ENCODE results near the gene ATXN1. TPM values are rescaled to one million over a fixed set of nuclear protein-coding genes. Genes with fewer than 3 reads are reported as not detected.

ATXN1 gene
- total RNA-seq, 4 donors from 2014 or later, result 38.7 to 78.3 (median 62.6) TPM

GRCh38 chr6:16568128-16568527, 193.1 kb downstream of the ATXN1 start:
- no peak for ATAC-seq
- H3K9me3 ChIP-seq, result no peaks in the 10 kb centered on the region
- 37 to 41% methylated on average over 5 of the region's 5 CpGs for WGBS, 2 donors (ENCODE audit: low coverage in 1 of 2)
- no peak overlapping the region for H3K27ac ChIP-seq
- TF ChIP-seq POLR2A (IDR thresholded peaks at IDR 0.05) (no peak), CTCF (IDR thresholded peaks at IDR 0.05) (no peak), EP300 (IDR thresholded peaks at IDR 0.05) (no peak), POLR2AphosphoS5 (IDR thresholded peaks at IDR 0.05) (no peak)
- no peaks in the 10 kb centered on the region for H3K27me3 ChIP-seq
- peaks cover 0 to 30% (median 4%) of the 10 kb centered on the region in 3 donors for H3K4me1 ChIP-seq
- H3K4me3 ChIP-seq, result no peak overlapping the region
- no peaks in the 10 kb centered on the region for H3K36me3 ChIP-seq

GRCh38 chr6:16567071-16567470, 194.2 kb downstream of the ATXN1 start:
- Histone ChIP-seq H3K27ac (no peak overlapping the region), H3K9me3 (no peaks in the 10 kb centered on the region), H3K4me1 (peaks cover 0 to 30% (median 4%) of the 10 kb centered on the region in 3 donors), H3K36me3 (no peaks in the 10 kb centered on the region), H3K4me3 (no peak overlapping the region), H3K27me3 (no peaks in the 10 kb centered on the region)
- 85 to 92% methylated on average over 1 of the region's 1 CpG for WGBS, 2 donors (ENCODE audit: low coverage in 1 of 2)
- ATAC-seq, result no peak
- TF ChIP-seq EP300 (IDR thresholded peaks at IDR 0.05) (no peak), CTCF (IDR thresholded peaks at IDR 0.05) (no peak), POLR2A (IDR thresholded peaks at IDR 0.05) (no peak), POLR2AphosphoS5 (IDR thresholded peaks at IDR 0.05) (no peak)

GRCh38 chr6:16564436-16564835, 196.8 kb downstream of the ATXN1 start:
- no peaks in the 10 kb centered on the region for H3K27me3 ChIP-seq
- ATAC-seq, result no peak
- TF ChIP-seq EP300 (IDR thresholded peaks at IDR 0.05), result no peak
- no peak for TF ChIP-seq POLR2AphosphoS5 (IDR thresholded peaks at IDR 0.05)
- TF ChIP-seq CTCF (IDR thresholded peaks at IDR 0.05), result no peak
- TF ChIP-seq POLR2A (IDR thresholded peaks at IDR 0.05), result no peak

GRCh38 chr6:16563628-16564240, 197.5 kb downstream of the ATXN1 start:
- no peak for ATAC-seq
- no peak for TF ChIP-seq CTCF (IDR thresholded peaks at IDR 0.05)
- no peak for TF ChIP-seq EP300 (IDR thresholded peaks at IDR 0.05)
- no peak for TF ChIP-seq POLR2AphosphoS5 (IDR thresholded peaks at IDR 0.05)
- TF ChIP-seq POLR2A (IDR thresholded peaks at IDR 0.05), result no peak

More at GRCh38 chr6:16564436-16564835, 196.8 kb downstream of the ATXN1 start:
- H3K9me3 ChIP-seq, result no peaks in the 10 kb centered on the region
- peaks cover 0 to 36% (median 4%) of the 10 kb centered on the region in 3 donors for H3K4me1 ChIP-seq
- H3K4me3 ChIP-seq, result no peak overlapping the region
- no peak overlapping the region for H3K27ac ChIP-seq
- WGBS, 2 donors (ENCODE audit: low coverage in 1 of 2), result 33 to 43% methylated on average over 2 of the region's 2 CpGs
- no peaks in the 10 kb centered on the region for H3K36me3 ChIP-seq

GRCh38 chr6:16562498-16562897, 198.8 kb downstream of the ATXN1 start:
- H3K36me3 ChIP-seq, result no peaks in the 10 kb centered on the region
- TF ChIP-seq POLR2A (IDR thresholded peaks at IDR 0.05), result no peak
- TF ChIP-seq POLR2AphosphoS5 (IDR thresholded peaks at IDR 0.05), result no peak
- TF ChIP-seq EP300 (IDR thresholded peaks at IDR 0.05), result no peak
- no peak for TF ChIP-seq CTCF (IDR thresholded peaks at IDR 0.05)
- H3K9me3 ChIP-seq, result no peaks in the 10 kb centered on the region
- no peaks in the 10 kb centered on the region for H3K27me3 ChIP-seq
- WGBS, 2 donors (ENCODE audit: low coverage in 1 of 2), result 42 to 57% methylated on average over 2 of the region's 2 CpGs
- no peak overlapping the region for H3K4me3 ChIP-seq
- no peak overlapping the region for H3K27ac ChIP-seq
- peaks cover 0 to 35% (median 5%) of the 10 kb centered on the region in 3 donors for H3K4me1 ChIP-seq
- no peak for ATAC-seq

More at GRCh38 chr6:16563628-16564240, 197.5 kb downstream of the ATXN1 start:
- H3K4me3 ChIP-seq, result no peak overlapping the region
- no peaks in the 10 kb centered on the region for H3K9me3 ChIP-seq
- WGBS, 2 donors (ENCODE audit: low coverage in 1 of 2), result 97 to 98% methylated on average over 10 of the region's 10 CpGs
- H3K27me3 ChIP-seq, result no peaks in the 10 kb centered on the region
- H3K4me1 ChIP-seq, result peaks cover 0 to 39% (median 7%) of the 10 kb centered on the region in 3 donors
- no peak overlapping the region for H3K27ac ChIP-seq
- no peaks in the 10 kb centered on the region for H3K36me3 ChIP-seq

Measured in gastroesophageal sphincter (tissue), 4 donors.